Heart left ventricle (tissue), 13 donors: ENCODE results near the gene LRP10.

ENCODE experiments used
- CTCF ChIP-seq, 12 donors: fragments of 200-600 bp; sonication (generic) in 4 of 12; IDR thresholded peaks; one replicate each; pipeline versions ENCODE4 v1.5.0 to v1.8.0; 2018 to 2022; ENCODE audit warnings: antibody characterized with exemption in 12 of 12, mild to moderate bottlenecking in 5 of 12
- POLR2A ChIP-seq, 2 donors: fragments of 450-650 bp; IDR thresholded peaks; one replicate each; pipeline ENCODE4 v1.6.1; 2017; ENCODE audit warnings: antibody characterized with exemption in 2 of 2, mild to moderate bottlenecking in 2 of 2, moderate library complexity in 2 of 2
- donor health status: ischemic (EF 13 %, LVEDD 7.1; RV severe dilation, severe dysfunction).
- donor health status: DM: no; HTN: yes; CAD: no.
- donor health status: DM: no; HTN: no; CAD: no.
- donor health status: ischemic (EF 25% LVEDD 6.9; RV normal size, moderate dysfunction).
- donor health status: ischemic (EF 25% LVEDD 5.7; RV mildly dilated, moderate dysfunction).
- donor health status: ischemic (EF 35%, LVEDD 5.7; RV mildly dilated, moderate dysfunction).
- donor health status: nonischemic (EF 11% LVEDD 7.7; RV severe dilation, severe dysfunction).
- donor health status: DM: yes; HTN: yes; CAD: no.
- donor health status: PGD.
- donor health status: ischemic (EF 29% LVEDD 5.4; RV normal size, mild dysfunction).
- donor health status: nonischemic (EF 23%, LVEDD 6.1; RV moderate dilation, normal function).

- no peak for TF ChIP-seq CTCF (IDR thresholded peaks at IDR 0.05)
- peak; percentile 72 to 83 for TF ChIP-seq POLR2A (IDR thresholded peaks at IDR 0.05)
Observed at GRCh38 chr14:22918804-22919600, 47.5 kb downstream of the LRP10 start, which contains the start of gene RBM23.
